GM18498 (cell line): Measurements from ENCODE around the gene SLC39A6.
"Not testable (repeated sequence)": the region's sequence is repeated elsewhere in the genome, so short reads cannot be mapped to it uniquely, and the experiment has no call there.

ENCODE experiments used
- ATAC-seq: cut with Tn5 transposase; IDR thresholded peaks from one replicate; pipeline ENCODE4 v1.9.1; 2021; ENCODE audit warnings: mild to moderate bottlenecking, moderate library complexity; ENCODE audit not compliant: unreplicated experiment

The SLC39A6 gene

GRCh38 chr18:36141576-36141975 is 12.4 kb upstream of the SLC39A6 start:
- no peak for ATAC-seq

DNA sequence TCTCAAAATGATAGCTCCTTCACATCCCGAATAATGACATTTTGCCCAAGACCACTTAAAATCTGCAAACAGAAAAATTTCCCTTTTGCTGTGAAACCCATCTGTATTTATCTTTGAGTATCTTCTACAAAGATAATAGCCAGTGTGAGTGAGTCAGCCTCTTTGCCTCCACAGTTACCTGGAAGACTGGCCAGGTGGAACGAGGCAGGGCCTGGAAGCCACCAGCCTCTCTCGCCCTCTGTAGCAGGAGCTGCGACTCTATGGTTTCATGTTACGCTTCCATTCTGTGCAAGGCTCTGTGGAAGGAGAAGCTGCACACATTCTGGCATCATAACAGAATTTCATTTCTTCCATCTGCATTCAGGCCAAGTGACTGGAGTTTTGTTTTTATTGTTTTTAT is 10.1 kb upstream of the SLC39A6 start:
- no peak for ATAC-seq

DNA sequence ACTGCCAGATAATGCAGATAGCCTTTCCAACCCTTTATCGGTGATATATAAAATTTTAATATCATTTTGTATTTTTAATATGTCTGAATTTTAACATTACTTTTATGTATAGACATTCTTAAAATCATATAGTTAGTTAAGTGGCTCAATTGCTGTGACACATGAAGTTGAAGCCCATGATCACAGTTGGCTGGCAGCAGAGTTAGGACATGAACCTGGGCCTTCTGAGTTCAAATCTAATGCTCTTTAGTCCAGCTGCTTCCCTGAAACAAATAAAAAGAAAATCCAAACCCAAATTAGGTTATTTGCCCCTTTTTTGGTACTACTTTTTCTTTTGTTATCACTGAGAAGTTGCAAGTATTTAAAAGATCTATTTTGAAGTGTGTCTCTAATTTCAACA is 6.1 kb upstream of the SLC39A6 start:
- ATAC-seq, result no peak

DNA sequence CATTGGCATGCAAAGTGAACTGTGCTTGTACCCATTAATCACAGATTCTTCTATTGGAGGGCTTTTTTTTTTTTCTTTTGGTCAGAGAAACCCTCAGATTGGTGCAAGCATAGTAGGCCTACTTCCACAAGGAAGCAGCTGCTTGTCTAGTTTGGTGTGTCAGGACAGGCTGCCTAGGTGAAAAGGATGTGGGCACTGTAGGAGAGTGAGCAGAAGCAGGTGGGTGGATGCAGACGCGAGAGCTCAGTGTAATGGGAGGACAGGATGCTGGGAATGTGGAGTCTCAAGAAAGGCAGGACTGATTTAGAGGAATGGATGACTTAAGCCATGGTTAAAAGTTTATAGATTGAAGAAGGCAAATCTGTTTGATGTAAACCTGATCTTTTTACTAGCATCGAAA is 3.6 kb upstream of the SLC39A6 start:
- ATAC-seq, result no peak

- ATAC-seq, result no peak
These were observed 2.7 kb upstream of the SLC39A6 start for GRCh38 chr18:36131692-36132483.

GRCh38 chr18:36130883-36131653 is 1.9 kb upstream of the SLC39A6 start:
- no peak for ATAC-seq

DNA sequence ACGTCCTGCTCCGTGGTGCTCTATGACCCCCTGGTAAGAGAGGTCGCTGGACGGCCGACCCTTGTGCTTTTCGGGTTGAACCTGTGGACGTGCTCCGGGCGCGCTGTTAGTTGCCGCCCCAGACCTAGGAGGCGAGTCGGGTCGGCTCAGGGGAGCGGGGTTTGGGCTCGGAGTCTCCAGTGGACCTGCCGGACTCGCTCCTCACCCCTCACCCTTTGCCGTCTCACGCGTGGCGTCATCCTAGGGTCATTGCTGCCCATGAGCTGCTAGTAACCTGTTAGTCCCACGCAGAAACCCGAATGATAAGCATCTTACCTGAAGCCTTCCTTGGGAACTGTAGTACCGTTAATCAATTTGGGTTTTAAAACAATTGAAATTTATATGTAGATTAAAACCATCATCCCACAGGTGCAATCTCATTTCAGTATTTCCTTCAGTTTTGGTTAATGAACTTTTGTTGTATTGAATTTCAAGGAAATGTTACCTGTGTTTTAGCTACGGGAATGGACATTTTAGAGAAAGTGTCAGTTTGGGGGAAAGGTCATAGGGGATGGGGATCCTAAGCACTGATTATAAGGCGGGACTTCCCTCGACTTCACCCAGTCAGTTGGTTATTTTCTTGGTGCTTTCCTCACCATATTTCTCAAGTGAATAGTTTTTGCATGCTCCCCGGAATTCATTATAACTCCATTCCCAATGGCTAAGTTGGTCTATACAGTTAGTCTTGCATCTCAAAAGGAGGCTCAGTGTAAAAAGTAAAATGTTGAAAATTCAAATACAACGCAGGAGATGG is 1.1 kb upstream of the SLC39A6 start:
- ATAC-seq, result peak; percentile 27

DNA sequence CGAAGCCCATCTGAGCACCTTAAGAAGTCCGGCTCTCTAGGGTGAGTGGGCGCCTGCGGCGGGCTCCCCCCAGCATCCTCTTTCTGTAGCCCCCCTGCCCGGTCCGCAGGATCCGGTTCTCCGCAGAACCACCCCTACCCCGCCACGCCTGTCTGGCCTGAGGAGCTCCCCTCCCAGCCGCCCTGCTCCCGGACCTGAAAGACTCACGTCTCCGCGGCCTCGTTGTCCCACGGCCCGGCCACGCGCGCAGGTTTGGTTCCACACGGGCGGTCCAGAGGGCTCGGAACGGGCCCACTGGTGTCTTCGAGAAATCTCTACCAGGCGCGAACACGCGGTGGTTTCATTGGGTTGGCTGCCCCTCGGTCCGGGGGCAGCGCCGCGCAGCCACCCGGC is 237 bp downstream of the SLC39A6 start:
- ATAC-seq, result peak; percentile 19

GRCh38 chr18:36128530-36128870 is 640 bp downstream of the SLC39A6 start:
- ATAC-seq, result no peak

DNA sequence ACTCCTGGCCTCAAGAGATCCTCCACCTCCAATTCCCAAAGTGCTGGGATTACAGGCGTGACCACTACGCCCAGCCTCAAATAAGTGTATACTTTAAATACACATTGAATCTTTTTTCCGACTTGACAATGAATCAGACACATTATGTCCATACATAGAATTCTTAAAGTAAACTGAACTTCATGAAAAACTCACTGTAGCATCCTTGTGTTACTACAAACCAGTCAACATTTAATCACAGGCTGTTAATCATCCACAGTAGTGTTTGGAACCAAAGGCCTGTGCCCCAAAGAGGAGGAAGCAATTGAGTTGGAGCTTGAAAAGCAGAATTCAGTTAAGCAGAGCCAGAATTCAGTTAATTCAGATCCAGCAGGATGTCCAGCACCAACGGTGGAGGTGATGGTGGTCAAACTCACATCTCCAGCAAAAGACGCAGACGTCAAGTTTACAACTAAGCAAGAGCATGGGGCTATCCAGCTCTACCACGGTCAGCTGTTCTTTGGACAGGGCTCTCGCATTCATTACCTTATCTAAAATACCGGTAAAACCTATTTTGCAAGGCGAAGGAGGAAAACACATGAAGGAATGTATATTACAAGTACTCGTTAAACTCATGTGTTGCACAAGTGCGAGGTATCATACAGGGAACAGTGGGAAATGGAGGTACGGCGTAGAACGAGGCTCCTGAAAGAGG is 1.2 kb downstream of the SLC39A6 start:
- ATAC-seq, result no peak

DNA sequence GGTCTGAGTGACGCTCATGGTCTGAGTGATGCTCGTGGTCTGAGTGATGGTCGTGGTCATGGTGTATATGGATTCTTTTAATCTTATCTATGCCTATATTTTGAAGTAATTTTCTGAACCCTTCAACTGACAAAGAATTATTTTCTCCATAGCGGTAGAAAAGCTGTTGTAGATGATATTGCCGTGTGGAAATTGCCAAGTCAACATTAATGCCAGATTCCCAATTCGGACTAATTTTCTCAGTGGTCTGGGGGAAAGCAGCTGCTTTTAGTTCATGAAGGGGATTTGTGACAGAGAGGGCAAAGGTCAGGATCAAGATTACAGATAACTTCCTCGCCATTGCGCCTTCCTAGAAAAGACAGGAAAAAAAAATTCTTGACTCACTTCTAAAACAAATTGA is 2.5 kb downstream of the SLC39A6 start:
- ATAC-seq, result no peak

GRCh38 chr18:36124841-36125240 is 4.3 kb downstream of the SLC39A6 start:
- ATAC-seq, result no peak

DNA sequence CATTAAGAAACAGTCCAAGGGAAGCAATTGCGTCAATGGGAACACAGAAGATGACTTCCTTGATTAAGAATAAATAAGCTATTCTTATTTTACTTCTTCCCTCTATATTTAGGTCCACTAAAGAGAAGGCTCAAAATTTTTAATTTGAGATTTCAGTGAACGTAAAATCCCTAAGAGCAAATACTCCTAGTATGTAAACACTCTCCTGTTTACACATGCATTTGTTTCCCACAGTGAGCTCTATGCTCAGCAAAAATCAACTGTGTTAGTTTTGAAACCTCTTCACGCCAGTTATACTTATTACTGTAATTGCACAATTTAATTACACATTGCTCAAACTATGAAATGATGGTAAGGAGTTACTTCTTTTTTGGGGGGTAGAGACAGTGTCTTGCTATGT is 8.8 kb downstream of the SLC39A6 start:
- ATAC-seq, result no peak

- ATAC-seq, result not testable (repeated sequence)
These were observed 12.4 kb downstream of the SLC39A6 start for GRCh38 chr18:36116771-36117170.

DNA sequence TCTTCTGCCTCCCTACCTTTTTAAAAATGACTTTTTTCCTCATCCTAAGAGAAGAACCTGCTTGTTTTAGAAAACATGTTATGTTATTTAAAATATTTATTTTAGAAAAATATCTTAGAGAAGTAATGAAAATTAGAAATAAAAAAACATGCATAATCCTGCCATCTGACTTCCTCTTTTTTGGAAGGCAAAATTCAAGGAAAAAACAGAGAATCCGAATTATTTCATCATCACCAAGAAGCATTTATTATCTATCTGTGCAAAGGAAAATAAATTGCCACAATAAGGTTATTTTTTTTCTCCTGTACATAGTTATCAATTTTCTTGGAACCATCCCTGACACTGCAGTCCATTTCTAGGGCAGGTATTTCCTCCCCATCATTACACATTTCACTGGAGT is 14.4 kb downstream of the SLC39A6 start:
- ATAC-seq, result no peak

- ATAC-seq, result no peak
These were observed 14.9 kb downstream of the SLC39A6 start for GRCh38 chr18:36114251-36114650.

- ATAC-seq, result no peak
These were observed 16.8 kb downstream of the SLC39A6 start for GRCh38 chr18:36112302-36112701.

GRCh38 chr18:36109737-36110136 is 19.4 kb downstream of the SLC39A6 start:
- ATAC-seq, result no peak

DNA sequence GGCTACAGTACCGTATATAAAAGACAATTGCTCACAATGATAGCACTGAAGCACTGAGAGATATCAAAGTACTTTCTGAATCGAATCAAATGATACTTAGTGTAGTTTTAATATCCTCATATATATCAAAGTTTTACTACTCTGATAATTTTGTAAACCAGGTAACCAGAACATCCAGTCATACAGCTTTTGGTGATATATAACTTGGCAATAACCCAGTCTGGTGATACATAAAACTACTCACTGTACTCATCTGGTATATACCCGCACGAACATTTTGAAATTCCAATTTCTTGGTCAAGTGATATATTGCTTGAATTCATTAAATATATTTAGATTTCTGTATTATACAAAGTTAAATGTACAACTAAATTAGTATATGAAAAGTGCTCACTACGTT is 20.5 kb downstream of the SLC39A6 start:
- ATAC-seq, result no peak

DNA sequence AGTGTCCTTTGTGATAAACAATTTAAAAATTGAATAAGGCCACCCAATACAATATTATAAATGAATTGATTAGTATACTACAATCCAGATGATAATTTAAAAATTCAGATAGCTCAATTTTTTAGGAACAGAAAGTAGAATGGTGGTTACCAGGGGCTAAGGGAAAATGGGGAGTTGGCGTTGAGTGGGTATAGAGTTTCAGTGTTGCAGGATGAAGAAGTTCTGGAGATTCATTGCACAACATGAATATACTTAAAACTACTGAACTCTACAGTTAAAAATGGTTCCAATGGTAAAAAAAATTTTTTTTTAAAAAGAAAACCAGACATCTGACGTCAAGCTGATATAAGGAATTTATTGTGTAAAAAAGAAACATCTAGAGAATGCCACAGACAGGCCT is 20.9 kb downstream of the SLC39A6 start:
- no peak for ATAC-seq

GRCh38 chr18:36107477-36107876 is 21.7 kb downstream of the SLC39A6 start:
- no peak for ATAC-seq
